ENCODE data around the gene PARD3B.

PARD3B gene

GRCh38 chr2:204544961-204545860 lies at the start of gene PARD3B:
TSS of gene PARD3B (plus strand) at chr2:204545475. CDS start at chr2:204546000, 525 bp downstream.
- DNase-seq: peak; percentile 42
- ATAC-seq: peak; percentile 80

GRCh38 chr2:204496779-204497178 lies 48.5 kb upstream of the PARD3B start:
- ATAC-seq (no peak), DNase-seq (no peak)

GRCh38 chr2:204497855-204498254 lies 47.4 kb upstream of the PARD3B start:
- DNase-seq: no peak
- no peak for ATAC-seq

- DNase-seq (no peak), ATAC-seq (no peak)
Observed at GRCh38 chr2:204498291-204498690, 47.0 kb upstream of the PARD3B start.

GRCh38 chr2:204503869-204504268 lies 41.4 kb upstream of the PARD3B start:
- no peak for DNase-seq
- ATAC-seq: no peak

- DNase-seq: no peak
- ATAC-seq: no peak
Observed at GRCh38 chr2:204504594-204504993, 40.7 kb upstream of the PARD3B start.

- no peak for DNase-seq
- ATAC-seq: no peak
Observed at GRCh38 chr2:204505488-204505887, 39.8 kb upstream of the PARD3B start.

GRCh38 chr2:204505946-204506345 lies 39.3 kb upstream of the PARD3B start:
- DNase-seq (no peak), ATAC-seq (no peak)

GRCh38 chr2:204507636-204508035 lies 37.6 kb upstream of the PARD3B start:
- no peak for ATAC-seq
- DNase-seq: no peak

- DNase-seq: no peak
- ATAC-seq: no peak
Observed at GRCh38 chr2:204510709-204511420, 34.4 kb upstream of the PARD3B start.

- no peak for DNase-seq
- no peak for ATAC-seq
Observed at GRCh38 chr2:204514439-204514838, 30.8 kb upstream of the PARD3B start.

- no peak for ATAC-seq
- DNase-seq: no peak
Observed at GRCh38 chr2:204515416-204515815, 29.9 kb upstream of the PARD3B start.

- ATAC-seq (no peak), DNase-seq (no peak)
Observed at GRCh38 chr2:204517154-204517553, 28.1 kb upstream of the PARD3B start.

- DNase-seq (no peak), ATAC-seq (no peak)
Observed at GRCh38 chr2:204529795-204530463, 15.3 kb upstream of the PARD3B start.

GRCh38 chr2:204530464-204530805 lies 14.8 kb upstream of the PARD3B start:
- DNase-seq: no peak
- no peak for ATAC-seq

- ATAC-seq (no peak), DNase-seq (no peak)
Observed at GRCh38 chr2:204533629-204534370, 11.5 kb upstream of the PARD3B start.

GRCh38 chr2:204535356-204535755 lies 9.9 kb upstream of the PARD3B start:
- DNase-seq: no peak
- no peak for ATAC-seq

GRCh38 chr2:204535764-204536163 lies 9.5 kb upstream of the PARD3B start:
- ATAC-seq (no peak), DNase-seq (no peak)

GRCh38 chr2:204538182-204539018 lies 6.9 kb upstream of the PARD3B start:
- ATAC-seq: no peak
- no peak for DNase-seq

GRCh38 chr2:204539019-204539385 lies 6.3 kb upstream of the PARD3B start:
- DNase-seq: no peak
- no peak for ATAC-seq

- no peak for ATAC-seq
Observed at GRCh38 chr2:204541637-204542036, 3.6 kb upstream of the PARD3B start.

More at GRCh38 chr2:204541637-204542036, 3.6 kb upstream of the PARD3B start:
- no peak for DNase-seq

Measured in stimulated activated naive CD8-positive, alpha-beta T cell treated with anti-CD3 and anti-CD28 coated beads, Interleukin-15, Interleukin-2, amounts not matched to agents 100 U/mL and 50 U/mL, for 24 hours (primary cell).